Fibroblast of skin of left biceps (primary cell): ENCODE measurements around the gene OR10A3.
"Not testable (repeated sequence)": the region's sequence is repeated elsewhere in the genome, so short reads cannot be mapped to it uniquely, and the experiment has no call there.

Experiments used
- DNase-seq, 2 experiments: peaks; one replicate each; pipeline ENCODE4 v3.0.0-alpha.2; 2013; ENCODE audit warnings: low read depth in 2 of 2

Gene OR10A3

GRCh38 chr11:7941608-7942007 lies at the start of gene OR10A3:
Gene OR10A3 (minus strand): TSS chr11:7941708. CDS start chr11:7939520, 2,188 bp downstream.
- no peak for DNase-seq

DNA sequence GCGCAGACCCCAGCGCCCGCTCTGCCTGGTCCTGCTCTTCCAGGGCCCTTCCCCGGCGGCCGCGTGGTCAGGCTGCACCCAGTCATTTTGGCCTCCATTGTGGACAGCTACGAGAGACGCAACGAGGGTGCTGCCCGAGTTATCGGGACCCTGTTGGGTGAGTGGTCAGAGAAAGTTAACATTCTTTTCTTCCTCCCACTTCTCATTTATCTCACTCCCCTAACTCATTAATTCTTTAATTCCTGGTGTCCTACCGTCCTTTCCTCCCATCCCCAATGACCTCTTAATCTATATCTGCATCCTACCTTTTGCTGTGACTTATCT lies 46.0 kb upstream of the OR10A3 start:
- not testable (repeated sequence) for DNase-seq

- DNase-seq, result peak; percentile 99
Measured at GRCh38 chr11:7986768-7987559, 45.5 kb upstream of the OR10A3 start, which contains the start of gene EIF3F. Gene EIF3F (plus strand): TSS chr11:7987337. CDS start chr11:7987353, 16 bp downstream.

- DNase-seq, result no peak
Measured at GRCh38 chr11:7983832-7984590, 42.5 kb upstream of the OR10A3 start.

DNA sequence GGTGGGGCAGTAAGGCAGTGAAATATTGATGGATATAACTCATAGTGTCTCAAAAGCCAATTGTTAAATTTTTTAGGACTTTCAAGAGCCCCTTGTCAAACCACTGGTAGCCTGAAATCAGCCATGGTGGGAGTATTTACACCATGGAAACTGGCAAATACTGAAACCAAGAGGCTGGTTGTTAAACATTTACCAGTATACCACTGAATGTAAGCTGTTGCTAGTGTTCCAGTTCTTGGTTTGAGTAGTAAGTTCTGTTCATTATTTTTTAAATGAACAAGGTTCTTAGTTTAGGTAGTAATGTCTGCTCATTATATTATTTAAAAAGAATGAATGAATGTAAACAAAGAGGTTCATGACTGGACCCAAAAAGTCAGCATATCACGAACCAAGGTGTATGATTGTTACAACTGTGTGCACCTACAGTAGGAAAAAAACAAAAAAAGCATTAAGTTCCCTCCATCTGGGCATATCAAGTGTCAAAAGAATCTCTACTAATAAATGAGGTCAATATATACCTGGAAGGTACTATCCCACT lies 41.1 kb upstream of the OR10A3 start:
- no peak for DNase-seq

DNA sequence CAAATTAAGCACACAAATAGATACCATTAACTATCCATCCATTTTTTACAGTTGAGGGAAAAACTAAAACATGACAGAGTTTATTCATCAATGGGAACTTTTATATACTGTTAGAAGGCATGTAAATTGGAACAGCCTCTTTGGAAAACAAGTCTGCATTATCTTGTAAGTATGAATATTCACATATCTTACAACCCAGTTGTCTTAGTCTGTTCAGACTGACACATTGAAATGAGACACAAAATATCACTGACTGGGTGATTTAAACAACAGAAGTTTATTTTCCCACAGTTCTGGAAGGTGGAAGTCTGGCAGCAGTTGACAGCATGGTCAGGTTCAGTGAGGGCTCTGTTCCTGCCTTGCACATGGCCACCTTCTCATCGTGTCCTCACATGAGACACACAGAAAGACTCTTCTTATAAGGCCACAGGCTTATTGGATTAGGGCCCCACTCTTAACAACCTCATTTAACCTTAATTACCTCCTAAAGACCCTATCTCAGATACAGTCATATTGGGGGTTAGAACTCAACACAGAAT lies 40.2 kb upstream of the OR10A3 start:
- DNase-seq, result no peak

DNA sequence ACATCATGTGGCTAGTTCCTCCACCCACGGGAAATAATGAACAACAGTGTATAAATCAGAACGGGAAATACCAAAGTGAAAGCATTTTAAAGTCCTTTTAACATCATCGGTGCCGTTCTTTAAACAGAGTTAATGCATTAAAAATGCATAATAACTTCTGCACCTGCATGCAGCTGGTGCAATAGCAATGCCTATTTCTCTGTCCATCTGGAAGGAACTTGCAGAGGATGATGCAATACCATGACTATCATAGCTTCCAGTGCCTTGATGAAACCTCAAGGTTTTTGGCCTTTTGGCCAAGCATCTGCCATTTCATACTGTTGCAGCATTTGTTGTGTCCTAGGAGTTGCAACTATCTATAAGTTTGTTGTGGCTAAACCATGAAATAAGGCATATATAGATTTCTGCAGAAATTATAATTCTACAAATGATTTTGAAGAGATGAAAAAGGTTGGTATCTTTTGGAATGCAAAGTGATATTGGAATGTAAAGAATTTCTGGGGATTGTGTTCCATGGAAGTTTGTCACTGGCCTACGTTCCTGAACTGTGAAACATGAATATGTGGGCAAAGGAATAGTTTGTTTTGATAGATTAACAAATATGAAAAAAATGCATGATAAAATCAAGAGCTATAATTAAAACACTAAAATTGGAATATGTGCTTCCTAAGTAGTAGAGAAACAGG lies 35.9 kb upstream of the OR10A3 start:
- peak; percentile 66 to 71 for DNase-seq

DNA sequence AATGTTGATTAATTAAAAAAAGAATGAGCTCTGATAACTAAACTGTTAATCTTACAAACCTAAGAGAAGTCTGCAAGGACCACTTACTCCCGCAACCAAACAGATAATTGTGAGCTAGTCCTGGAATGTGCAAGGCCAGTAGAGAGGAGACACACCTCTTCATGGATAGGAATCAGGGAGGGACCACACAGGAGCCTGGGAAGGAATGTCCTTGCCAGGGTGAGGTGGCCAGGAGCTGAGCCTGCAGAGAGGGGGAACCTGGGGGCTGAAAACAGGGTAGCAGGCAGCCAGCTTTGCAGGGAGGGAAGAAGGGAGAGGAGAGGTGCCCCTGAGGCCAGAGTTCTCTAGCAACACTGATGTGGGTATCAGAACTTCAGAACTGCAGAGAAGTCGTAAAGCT lies 33.2 kb upstream of the OR10A3 start:
- DNase-seq, result no peak

GRCh38 chr11:7973011-7973410 lies 31.5 kb upstream of the OR10A3 start:
- no peak for DNase-seq

- DNase-seq, result no peak
Measured at GRCh38 chr11:7971846-7972245, 30.3 kb upstream of the OR10A3 start.

- no peak for DNase-seq
Measured at GRCh38 chr11:7969756-7970646, 28.5 kb upstream of the OR10A3 start.

DNA sequence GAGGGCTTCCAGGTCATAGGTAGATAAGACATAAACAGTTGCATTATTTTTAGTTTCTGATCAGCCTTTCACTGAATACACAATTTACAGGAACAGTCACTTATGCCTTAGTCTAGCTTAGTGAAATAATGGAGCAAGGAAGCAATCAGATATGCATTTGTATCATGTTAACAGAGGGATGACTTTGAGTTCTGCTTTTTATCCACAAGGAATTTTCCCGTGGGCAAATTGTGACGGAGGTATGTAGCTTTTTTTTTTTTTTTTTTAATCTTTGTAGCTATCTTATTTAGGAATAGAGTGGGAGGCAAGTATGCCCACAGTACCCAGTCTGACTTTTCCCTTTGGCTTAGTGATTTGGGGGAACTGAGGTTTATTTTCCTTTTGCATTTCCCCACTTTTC lies 27.2 kb upstream of the OR10A3 start:
- no peak for DNase-seq

DNA sequence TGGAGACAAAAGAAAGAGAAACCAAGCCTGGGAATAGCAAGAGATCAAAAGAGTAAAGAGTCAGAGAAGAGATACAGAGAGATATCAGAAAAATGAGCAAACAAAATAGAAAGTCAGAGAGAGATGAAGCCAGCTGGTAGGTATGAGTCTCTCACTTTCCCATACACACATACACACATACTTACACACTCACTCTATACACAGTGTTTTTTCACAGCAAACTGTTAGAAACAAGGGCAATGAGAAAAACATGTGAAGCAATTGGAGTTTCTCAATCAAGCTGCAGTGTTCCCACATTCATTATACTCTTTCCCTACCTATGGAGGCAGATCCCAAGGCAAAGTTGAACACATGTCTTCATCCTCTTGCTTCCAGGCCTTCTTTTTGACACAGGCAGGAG lies 26.3 kb upstream of the OR10A3 start:
- DNase-seq, result no peak

GRCh38 chr11:7967097-7967496 lies 25.6 kb upstream of the OR10A3 start:
- no peak for DNase-seq

DNA sequence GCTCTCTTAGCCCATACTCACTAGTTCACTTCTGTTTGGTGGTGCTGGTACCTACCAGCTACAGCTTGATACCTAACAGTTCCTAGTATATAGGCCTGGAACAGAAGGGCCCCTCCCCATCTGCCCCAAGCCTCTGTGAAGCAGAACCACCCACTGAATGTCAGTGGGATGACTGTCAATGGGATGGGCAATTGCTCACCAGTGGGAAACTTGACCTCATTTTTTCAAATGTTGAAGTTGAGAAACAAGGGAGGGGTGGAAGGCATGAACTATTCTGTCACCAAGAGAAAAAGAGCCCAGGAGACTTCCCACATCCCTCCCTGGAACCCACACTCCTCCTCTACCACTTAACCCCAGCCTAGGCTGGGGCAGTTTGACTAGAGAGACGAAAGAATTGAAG lies 23.9 kb upstream of the OR10A3 start, which contains the start of gene NLRP10:
TSS of gene NLRP10 (minus strand) at position 62 of the 400 bp plus-strand sequence. CDS start 1,952 bp downstream, outside the sequence.
- DNase-seq, result peak in 1 of 2 experiments; percentile 31

GRCh38 chr11:7964873-7965272 lies 23.4 kb upstream of the OR10A3 start:
- no peak for DNase-seq

- no peak for DNase-seq
Measured at GRCh38 chr11:7964261-7964660, 22.8 kb upstream of the OR10A3 start.

GRCh38 chr11:7955191-7955590 lies 13.7 kb upstream of the OR10A3 start:
- DNase-seq, result no peak

GRCh38 chr11:7949934-7950333 lies 8.4 kb upstream of the OR10A3 start:
- DNase-seq, result no peak

- DNase-seq, result no peak
Measured at GRCh38 chr11:7944123-7944522, 2.6 kb upstream of the OR10A3 start.

- no peak for DNase-seq
Measured at GRCh38 chr11:7941146-7941545, 362 bp downstream of the OR10A3 start.
